NCI-H1694 treated with DMSO at 0.1 percent for 48 hours (cell line): ENCODE results near the gene WNK1.
"Not testable (repeated sequence)": the region's sequence is repeated elsewhere in the genome, so short reads cannot be mapped to it uniquely, and the experiment has no call there.

ENCODE experiments used
- DNase-seq: peaks from one replicate; lab custom pipeline; 2025; lab: John Stamatoyannopoulos, UW

WNK1 gene

GRCh38 chr12:817941-818600 is 65.7 kb downstream of the WNK1 start:
- no peak for DNase-seq

- no peak for DNase-seq
Measured at GRCh38 chr12:818733-819132, 66.4 kb downstream of the WNK1 start.

- DNase-seq, result no peak
Measured at GRCh38 chr12:820336-820735, 68.0 kb downstream of the WNK1 start.

- no peak for DNase-seq
Measured at GRCh38 chr12:823028-823698, 70.8 kb downstream of the WNK1 start.

- DNase-seq, result no peak
Measured at GRCh38 chr12:826331-826730, 74.0 kb downstream of the WNK1 start.

- DNase-seq, result no peak
Measured at GRCh38 chr12:828726-829395, 76.5 kb downstream of the WNK1 start.

- no peak for DNase-seq
Measured at GRCh38 chr12:830111-830867, 77.9 kb downstream of the WNK1 start.

GRCh38 chr12:835754-836518 is 83.6 kb downstream of the WNK1 start:
- DNase-seq, result no peak

- no peak for DNase-seq
Measured at GRCh38 chr12:836952-837351, 84.6 kb downstream of the WNK1 start.

GRCh38 chr12:837548-837947 is 85.2 kb downstream of the WNK1 start:
- DNase-seq, result no peak

- DNase-seq, result no peak
Measured at GRCh38 chr12:843609-844008, 91.2 kb downstream of the WNK1 start.

GRCh38 chr12:846421-846820 is 94.0 kb downstream of the WNK1 start:
- no peak for DNase-seq

- DNase-seq, result no peak
Measured at GRCh38 chr12:848173-848865, 95.9 kb downstream of the WNK1 start.

- no peak for DNase-seq
Measured at GRCh38 chr12:848882-849527, 96.6 kb downstream of the WNK1 start.

- not testable (repeated sequence) for DNase-seq
Measured at GRCh38 chr12:849733-850437, 97.5 kb downstream of the WNK1 start.

- DNase-seq, result no peak
Measured at GRCh38 chr12:851343-851742, 99.0 kb downstream of the WNK1 start.

- DNase-seq, result no peak
Measured at GRCh38 chr12:851913-852312, 99.5 kb downstream of the WNK1 start.

GRCh38 chr12:852864-853263 is 100.5 kb downstream of the WNK1 start:
- DNase-seq, result no peak

- DNase-seq, result no peak
Measured at GRCh38 chr12:857611-858010, 105.2 kb downstream of the WNK1 start.

- no peak for DNase-seq
Measured at GRCh38 chr12:862303-862911, 110.0 kb downstream of the WNK1 start.
